ENCODE measurements around the gene RFC1.

- no peak for TF ChIP-seq CTCF (IDR thresholded peaks at IDR 0.05)
- TF ChIP-seq POLR2A (IDR thresholded peaks at IDR 0.05), result no peak
- no peak for TF ChIP-seq POLR2AphosphoS5 (IDR thresholded peaks at IDR 0.05)
Observed at GRCh38 chr4:39302901-39303300, 63.3 kb downstream of the RFC1 start.
